Breast epithelium (tissue), 3 donors: ENCODE measurements around the gene IP6K3.

Source experiments
- CTCF ChIP-seq, 3 donors: fragments of 450-650 bp; IDR thresholded peaks; one replicate each; pipeline ENCODE4 v1.5.1; 2016 to 2017; ENCODE audit warnings: antibody characterized with exemption in 3 of 3, mild to moderate bottlenecking in 3 of 3, moderate library complexity in 3 of 3
- POLR2A ChIP-seq: fragments of 450-650 bp; IDR thresholded peaks from one replicate; pipeline ENCODE4 v1.6.1; 2016; ENCODE audit warnings: antibody characterized with exemption, mild to moderate bottlenecking, moderate library complexity

DNA sequence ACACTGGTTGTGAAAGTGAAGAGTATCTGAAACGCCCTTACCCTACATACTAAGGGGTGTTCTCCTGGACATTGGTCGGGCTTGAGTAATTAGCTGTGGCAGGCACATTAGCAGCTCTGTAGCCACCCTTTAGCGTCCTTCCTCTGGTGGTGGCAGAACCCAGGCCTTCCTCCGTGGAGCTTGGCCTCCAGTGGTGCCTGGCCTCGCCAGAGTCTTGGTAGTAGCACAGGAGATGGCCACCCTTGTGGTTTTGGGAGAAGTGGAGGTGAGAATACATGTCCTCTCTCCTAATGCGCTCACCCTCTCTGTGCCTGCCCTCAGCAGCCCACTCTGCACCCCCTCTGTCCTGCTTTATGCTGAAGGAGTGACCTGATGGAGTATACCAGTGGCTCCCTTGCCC, 17.6 kb downstream of the IP6K3 start:
- TF ChIP-seq CTCF (IDR thresholded peaks at IDR 0.05) (no peak), POLR2A (no peak)
